ENCODE measurements around the gene HNRNPA3. TPM values are rescaled to one million over a fixed set of nuclear protein-coding genes. Genes with fewer than 3 reads are reported as not detected.

Gene HNRNPA3
- total RNA-seq, 1 experiment from 2014 or later, result 406 TPM

DNA sequence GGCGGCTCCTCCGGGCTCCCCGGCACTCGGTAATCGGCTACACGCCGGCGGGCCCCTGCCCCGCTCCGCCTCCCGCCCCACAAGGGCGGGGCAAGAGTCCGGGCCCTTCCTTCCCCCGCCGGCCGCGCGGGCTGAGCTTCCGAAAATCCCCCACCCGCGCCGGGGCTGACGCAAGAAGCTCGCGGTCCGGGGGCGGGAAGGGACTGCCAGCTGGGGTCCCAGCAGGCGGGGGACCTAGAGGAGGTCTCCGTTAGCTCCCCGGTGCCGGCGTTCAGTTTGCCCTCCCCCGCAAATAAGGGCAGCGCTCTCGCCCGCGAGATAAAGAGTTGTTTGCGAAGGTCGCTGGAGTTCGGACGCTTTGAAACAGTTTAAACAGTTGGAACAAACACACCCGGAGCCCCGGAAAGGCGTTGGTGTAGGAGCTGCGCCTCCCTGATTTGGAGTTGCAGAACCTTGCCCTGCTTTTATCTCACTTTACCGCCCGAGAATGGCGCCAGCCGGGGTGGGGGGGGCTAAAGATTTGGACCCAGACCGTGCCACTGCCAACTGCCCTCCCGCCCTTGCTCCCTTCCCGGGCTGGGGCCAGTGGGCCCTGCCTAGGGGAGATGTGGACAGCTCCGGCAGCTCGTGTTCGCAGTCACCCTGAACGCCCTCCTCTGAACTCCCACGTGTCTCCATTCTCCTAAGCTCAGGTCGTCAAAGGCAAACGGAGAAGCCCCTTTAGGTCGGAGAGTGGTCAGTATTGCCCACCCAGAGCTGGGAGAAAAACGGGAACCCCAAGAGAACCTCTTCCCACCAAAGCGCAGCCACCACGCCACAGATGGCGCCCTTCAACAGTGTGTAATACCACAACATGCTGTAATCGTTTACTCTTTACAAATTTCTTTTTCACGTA is 52.3 kb downstream of the HNRNPA3 start, which contains the start of gene NFE2L2 (continued):
- TF ChIP-seq NR3C1 (CRISPR knock-in tag; conservative IDR thresholded peaks at IDR 0.05; ENCODE audit: low read depth) (no peak), CBFB (CRISPR knock-in tag; IDR thresholded peaks at IDR 0.05; ENCODE audit: low read depth) (no peak), ZNF263 (CRISPR knock-in tag; IDR thresholded peaks at IDR 0.05; ENCODE audit: low read depth) (no peak), ZNF416 (CRISPR knock-in tag; IDR thresholded peaks at IDR 0.05) (no peak), TEAD1 (CRISPR knock-in tag; IDR thresholded peaks at IDR 0.05) (no peak), CDX4 (CRISPR knock-in tag; IDR thresholded peaks at IDR 0.05; ENCODE audit: borderline replicate concordance) (no peak), MAX (CRISPR knock-in tag; IDR thresholded peaks at IDR 0.05) (peak; percentile 79), PRRX2 (CRISPR knock-in tag; IDR thresholded peaks at IDR 0.05) (no peak), MXD4 (CRISPR knock-in tag; IDR thresholded peaks at IDR 0.05; ENCODE audit: borderline replicate concordance) (no peak), HMGA2 (CRISPR knock-in tag; IDR thresholded peaks at IDR 0.05) (no peak), GTF2I (CRISPR knock-in tag; conservative IDR thresholded peaks at IDR 0.05) (no peak), HMGXB4 (CRISPR knock-in tag; IDR thresholded peaks at IDR 0.05) (0 out of 2 replicates have a peak, but pooled peaks have one; percentile 25), RORB (CRISPR knock-in tag; IDR thresholded peaks at IDR 0.05) (no peak), ETV6 (CRISPR knock-in tag; IDR thresholded peaks at IDR 0.05) (no peak), NR1H2 (CRISPR knock-in tag; IDR thresholded peaks at IDR 0.05) (no peak), USF2 (CRISPR knock-in tag; IDR thresholded peaks at IDR 0.05) (no peak), FOXP4 (CRISPR knock-in tag; IDR thresholded peaks at IDR 0.05) (no peak), PREB (CRISPR knock-in tag; IDR thresholded peaks at IDR 0.05; ENCODE audit: borderline replicate concordance) (no peak), TCF7 (CRISPR knock-in tag; IDR thresholded peaks at IDR 0.05; ENCODE audit: low read depth) (no peak), ZBTB21 (CRISPR knock-in tag; IDR thresholded peaks at IDR 0.05; ENCODE audit: borderline replicate concordance) (no peak), NFYB (CRISPR knock-in tag; conservative IDR thresholded peaks at IDR 0.05; ENCODE audit: low read depth) (no peak; the same call in 1 of the 2 replicates), SP1 (CRISPR knock-in tag; conservative IDR thresholded peaks at IDR 0.05) (peak; percentile 41), GABPB1 (CRISPR knock-in tag; IDR thresholded peaks at IDR 0.05) (peak; percentile 99)
- TF ChIP-seq, protein P1, sequence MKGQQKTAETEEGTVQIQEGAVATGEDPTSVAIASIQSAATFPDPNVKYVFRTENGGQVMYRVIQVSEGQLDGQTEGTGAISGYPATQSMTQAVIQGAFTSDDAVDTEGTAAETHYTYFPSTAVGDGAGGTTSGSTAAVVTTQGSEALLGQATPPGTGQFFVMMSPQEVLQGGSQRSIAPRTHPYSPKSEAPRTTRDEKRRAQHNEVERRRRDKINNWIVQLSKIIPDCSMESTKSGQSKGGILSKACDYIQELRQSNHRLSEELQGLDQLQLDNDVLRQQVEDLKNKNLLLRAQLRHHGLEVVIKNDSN (CRISPR knock-in tag; IDR thresholded peaks at IDR 0.05), result no peak
- TF ChIP-seq, protein P2, sequence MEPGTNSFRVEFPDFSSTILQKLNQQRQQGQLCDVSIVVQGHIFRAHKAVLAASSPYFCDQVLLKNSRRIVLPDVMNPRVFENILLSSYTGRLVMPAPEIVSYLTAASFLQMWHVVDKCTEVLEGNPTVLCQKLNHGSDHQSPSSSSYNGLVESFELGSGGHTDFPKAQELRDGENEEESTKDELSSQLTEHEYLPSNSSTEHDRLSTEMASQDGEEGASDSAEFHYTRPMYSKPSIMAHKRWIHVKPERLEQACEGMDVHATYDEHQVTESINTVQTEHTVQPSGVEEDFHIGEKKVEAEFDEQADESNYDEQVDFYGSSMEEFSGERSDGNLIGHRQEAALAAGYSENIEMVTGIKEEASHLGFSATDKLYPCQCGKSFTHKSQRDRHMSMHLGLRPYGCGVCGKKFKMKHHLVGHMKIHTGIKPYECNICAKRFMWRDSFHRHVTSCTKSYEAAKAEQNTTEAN (CRISPR knock-in tag; IDR thresholded peaks at IDR 0.05), result no peak
- TF ChIP-seq, protein P3, sequence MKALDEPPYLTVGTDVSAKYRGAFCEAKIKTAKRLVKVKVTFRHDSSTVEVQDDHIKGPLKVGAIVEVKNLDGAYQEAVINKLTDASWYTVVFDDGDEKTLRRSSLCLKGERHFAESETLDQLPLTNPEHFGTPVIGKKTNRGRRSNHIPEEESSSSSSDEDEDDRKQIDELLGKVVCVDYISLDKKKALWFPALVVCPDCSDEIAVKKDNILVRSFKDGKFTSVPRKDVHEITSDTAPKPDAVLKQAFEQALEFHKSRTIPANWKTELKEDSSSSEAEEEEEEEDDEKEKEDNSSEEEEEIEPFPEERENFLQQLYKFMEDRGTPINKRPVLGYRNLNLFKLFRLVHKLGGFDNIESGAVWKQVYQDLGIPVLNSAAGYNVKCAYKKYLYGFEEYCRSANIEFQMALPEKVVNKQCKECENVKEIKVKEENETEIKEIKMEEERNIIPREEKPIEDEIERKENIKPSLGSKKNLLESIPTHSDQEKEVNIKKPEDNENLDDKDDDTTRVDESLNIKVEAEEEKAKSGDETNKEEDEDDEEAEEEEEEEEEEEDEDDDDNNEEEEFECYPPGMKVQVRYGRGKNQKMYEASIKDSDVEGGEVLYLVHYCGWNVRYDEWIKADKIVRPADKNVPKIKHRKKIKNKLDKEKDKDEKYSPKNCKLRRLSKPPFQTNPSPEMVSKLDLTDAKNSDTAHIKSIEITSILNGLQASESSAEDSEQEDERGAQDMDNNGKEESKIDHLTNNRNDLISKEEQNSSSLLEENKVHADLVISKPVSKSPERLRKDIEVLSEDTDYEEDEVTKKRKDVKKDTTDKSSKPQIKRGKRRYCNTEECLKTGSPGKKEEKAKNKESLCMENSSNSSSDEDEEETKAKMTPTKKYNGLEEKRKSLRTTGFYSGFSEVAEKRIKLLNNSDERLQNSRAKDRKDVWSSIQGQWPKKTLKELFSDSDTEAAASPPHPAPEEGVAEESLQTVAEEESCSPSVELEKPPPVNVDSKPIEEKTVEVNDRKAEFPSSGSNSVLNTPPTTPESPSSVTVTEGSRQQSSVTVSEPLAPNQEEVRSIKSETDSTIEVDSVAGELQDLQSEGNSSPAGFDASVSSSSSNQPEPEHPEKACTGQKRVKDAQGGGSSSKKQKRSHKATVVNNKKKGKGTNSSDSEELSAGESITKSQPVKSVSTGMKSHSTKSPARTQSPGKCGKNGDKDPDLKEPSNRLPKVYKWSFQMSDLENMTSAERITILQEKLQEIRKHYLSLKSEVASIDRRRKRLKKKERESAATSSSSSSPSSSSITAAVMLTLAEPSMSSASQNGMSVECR (CRISPR knock-in tag; IDR thresholded peaks at IDR 0.05; ENCODE audit: borderline replicate concordance), result no peak

Measured in WTC11 (cell line).